Fibroblast of skin of left quadriceps (primary cell): ENCODE measurements around the gene SIRT3.
A peak's percentile ranks its signal among the peaks of the same experiment; 100 is the strongest.

Source experiments
- DNase-seq, 2 experiments: peaks; one replicate each; pipeline ENCODE4 v3.0.0-alpha.2; 2013; ENCODE audit warnings: low read depth in 2 of 2

SIRT3 gene

DNA sequence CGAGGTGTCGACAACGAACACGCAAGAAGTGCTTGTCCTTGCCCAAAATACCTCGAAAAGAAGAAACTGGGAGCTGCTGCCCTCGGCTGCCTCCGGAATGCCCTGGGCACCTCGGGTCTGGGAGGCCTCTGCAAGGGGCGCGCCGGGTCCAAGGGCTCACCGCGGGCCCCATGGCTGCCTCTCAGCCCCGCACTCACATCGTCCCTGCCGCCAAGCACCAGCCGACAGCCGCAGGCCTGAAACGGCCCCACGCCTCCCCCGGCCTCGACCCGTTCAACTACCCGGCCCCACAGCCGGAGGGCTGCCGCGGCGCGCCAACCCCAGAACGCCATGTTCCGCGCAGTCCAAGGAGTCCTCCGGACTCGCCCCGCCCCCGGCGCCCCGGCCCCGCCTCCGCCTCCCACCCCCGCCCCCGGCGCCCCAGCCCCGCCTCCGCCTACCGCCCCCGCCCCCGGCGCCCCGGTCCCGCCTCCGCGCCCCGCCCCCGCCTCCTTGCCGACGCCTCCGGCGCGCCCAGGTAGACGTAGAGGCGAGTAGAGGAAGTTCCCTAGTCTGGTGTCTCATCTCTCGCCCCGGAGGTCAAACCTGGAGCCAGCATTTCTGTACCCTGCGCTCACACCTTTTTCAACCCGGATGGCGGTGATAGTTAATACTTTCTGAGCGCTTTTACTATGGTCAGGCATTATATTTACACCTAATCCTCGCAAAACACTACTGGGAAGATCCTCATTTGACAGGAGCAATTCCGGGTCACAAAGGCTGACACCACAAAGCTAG is at the start of gene SIRT3:
TSS of gene SIRT3 (minus strand) at position 346 of the 777 bp plus-strand sequence. CDS start at position 332, 14 bp downstream.
- DNase-seq = peak; percentile 49 to 64

DNA sequence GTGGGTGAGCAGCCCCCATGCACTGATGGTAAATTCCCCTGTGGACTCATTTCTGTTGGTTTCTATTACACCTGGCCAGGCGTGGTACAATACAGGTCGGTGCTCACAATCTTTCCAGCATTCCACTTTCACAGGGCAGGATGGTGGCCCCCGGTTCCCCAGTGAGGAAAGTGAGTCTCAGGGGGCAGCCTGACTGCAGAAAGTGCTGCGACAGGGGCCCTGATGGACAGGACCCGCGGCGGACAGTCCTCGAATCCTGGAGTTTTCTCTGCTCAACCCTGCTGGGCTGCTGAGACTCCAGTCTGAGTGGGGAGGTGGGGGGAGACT is 49.7 kb upstream of the SIRT3 start:
- no peak for DNase-seq

DNA sequence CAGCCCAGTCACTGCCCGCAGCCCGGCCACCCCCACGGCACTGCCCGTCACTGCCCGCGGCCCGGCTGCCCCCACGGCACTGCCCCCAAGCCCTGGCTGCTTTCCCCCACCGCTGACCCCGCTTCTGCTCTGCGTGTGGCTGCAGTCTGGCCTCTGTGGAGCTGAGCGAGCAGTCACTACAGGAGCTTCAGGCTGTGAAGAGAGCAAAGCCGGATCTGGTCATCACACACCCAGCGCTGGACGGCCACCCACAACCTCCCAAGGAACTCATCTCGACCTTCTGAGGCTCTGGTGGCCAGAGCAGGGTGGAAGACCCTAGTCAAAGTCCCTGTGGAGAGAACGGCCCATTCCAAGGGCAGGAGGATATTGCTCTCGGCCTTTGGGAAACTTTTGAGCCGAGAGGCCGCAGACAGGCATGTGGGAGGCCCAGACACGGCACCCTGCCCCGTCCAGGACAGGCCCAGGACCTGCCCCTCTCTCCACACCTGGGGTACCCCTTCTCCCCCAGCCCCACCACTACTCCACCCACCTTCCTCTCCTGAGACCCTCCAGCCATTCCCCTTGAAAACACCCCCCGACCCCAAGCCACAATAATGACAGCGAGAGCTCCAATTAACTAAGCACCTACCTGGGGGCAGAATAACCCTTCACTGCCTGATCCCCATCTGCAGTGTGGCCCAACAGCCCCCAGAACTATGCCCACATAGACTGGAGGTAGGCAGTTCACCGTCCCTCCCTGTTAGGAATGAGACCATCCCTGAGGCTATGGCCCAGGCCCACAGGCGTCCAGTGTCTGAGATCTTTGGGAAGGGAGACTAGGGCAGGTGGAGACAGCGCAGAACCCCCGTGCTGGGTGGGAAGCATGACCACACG is 49.1 kb upstream of the SIRT3 start:
- DNase-seq = no peak

DNA sequence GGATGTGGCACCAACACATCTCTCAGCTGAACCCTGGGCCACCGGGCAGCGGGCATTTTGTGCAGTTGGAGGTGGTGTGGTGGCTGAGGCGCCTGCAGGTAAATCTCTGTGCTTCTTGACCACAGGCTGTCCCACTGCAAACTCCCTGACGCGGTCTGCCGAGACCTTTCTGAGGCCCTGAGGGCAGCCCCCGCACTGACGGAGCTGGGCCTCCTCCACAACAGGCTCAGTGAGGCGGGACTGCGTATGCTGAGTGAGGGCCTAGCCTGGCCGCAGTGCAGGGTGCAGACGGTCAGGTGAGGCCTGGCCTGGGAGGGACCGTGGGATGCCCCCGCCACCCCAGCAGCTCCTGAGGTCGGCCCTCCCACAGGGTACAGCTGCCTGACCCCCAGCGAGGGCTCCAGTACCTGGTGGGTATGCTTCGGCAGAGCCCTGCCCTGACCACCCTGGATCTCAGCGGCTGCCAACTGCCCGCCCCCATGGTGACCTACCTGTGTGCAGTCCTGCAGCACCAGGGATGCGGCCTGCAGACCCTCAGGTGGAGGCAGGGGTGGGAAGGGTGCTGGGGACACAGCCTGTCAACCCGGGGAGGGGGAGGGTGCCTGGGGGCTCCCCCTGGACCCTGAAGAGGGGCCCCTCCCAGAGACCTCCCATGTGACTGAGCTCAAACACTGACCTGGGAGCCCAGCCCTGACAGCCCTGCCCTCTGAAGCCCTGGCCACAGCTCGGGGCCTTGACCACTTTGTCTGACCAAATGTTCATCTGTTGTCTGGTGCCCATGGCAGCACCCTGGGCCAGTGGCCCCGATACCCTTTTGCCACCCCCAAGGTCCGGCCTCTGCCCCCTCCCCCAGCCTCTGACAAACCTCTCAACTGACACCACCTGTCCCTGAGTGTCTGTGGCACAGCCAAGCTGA is 48.2 kb upstream of the SIRT3 start:
- DNase-seq = no peak

DNA sequence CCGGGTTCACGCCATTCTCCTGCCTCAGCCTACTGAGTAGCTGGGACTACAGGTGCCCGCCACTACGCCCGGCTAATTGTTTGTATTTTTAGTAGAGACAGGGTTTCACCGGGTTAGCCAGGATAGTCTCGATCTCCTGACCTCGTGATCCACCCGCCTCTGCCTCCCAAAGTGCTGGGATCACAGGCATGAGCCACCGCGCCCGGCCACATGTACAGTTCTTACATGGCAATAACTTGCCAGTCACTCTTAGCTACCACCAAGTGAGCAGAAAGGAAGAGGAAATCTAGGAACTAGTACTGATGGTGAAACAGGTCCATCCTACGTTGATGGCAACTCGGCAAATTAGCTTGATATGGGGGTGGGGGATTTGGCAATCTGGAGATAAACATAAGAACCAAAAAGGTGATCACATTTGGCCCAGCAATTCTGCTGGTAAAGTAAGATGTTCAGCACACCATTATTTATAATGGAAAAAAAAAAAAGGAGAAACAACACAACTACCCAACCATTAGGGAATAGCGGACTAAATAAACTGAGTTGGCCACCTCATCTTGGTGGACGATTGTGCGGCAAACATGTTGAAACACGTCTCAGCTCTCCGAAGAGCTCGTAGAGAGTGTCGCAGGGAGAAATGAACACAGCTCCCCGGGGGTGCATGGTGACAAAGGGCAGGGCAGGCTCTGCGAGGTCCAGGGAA is 47.4 kb upstream of the SIRT3 start:
- DNase-seq = no peak

DNA sequence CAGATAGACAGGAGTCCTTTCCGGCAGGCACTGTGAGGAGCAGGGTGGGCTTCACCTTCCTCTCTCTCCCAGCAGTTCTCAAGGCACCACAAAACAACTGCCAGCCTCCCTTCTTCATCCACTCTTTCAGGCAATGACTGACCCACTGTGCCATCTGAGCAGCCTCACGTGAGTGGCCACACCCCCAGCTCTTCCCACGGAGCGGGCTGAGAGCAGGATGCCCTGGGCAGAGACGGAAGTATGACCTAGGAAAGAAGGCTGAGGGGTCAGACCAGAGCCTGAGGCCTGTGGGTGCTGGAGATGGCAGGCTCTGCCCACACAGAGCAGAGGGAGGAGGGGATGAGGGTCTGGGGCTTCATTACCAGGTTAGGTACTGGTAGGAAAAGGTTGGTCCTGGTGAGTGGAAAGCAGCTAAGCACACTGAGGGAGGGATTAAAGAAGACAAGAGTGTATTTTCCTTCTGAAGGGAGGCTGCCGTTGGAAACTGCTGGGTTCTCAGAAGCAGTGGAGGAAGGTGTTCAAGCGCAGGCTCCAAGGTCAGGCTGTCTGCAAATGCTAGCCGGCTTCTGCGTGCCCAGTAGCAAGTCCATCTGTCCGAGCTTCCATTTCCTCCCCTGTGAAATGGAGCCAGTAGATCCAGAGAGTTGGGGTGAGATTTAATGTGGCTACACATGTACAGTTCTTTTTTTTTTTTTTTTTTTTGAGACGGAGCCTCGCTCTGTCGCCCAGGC is 46.7 kb upstream of the SIRT3 start:
- no peak for DNase-seq

DNA sequence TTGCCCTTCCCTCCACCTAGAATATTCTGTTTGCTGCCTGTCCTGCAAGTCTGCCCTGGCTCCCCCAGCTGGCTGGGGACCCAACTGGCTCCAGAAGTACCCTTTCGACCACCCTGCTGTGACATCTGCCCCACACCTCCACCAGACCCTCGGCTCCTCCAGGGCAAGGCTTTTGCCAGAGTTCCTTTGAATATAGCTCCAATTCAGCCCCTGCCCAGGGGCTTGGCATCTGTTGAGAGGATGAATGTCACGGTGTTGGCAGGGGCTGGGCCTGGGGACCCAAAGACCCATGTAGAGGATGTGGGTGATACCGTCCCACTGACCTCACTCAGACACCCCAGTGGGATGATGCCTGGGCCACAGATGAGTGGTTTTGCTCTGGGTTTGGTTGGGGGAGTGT is 46.0 kb upstream of the SIRT3 start:
- no peak for DNase-seq

DNA sequence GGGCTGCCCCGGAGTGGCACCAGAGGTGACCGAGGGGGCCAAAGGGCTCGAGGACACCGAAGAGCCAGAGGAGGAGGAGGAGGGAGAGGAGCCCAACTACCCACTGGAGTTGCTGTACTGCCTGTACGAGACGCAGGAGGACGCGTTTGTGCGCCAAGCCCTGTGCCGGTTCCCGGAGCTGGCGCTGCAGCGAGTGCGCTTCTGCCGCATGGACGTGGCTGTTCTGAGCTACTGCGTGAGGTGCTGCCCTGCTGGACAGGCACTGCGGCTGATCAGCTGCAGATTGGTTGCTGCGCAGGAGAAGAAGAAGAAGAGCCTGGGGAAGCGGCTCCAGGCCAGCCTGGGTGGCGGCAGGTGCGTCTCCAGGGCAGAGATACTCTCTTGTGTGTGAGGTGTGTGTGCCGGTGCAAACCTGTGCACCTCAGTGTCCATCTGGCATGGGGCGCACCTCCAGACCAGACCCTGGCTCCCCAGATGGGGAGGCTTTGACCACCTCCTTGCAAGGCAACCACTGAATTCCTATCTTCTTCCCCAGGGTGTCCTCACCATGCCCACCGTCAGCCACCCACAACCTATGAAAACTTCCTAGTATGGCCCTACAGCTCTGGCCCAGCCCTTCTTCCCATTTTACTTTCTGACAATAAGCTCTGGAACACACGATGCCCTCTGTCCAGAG is 45.5 kb upstream of the SIRT3 start:
- DNase-seq = no peak

DNA sequence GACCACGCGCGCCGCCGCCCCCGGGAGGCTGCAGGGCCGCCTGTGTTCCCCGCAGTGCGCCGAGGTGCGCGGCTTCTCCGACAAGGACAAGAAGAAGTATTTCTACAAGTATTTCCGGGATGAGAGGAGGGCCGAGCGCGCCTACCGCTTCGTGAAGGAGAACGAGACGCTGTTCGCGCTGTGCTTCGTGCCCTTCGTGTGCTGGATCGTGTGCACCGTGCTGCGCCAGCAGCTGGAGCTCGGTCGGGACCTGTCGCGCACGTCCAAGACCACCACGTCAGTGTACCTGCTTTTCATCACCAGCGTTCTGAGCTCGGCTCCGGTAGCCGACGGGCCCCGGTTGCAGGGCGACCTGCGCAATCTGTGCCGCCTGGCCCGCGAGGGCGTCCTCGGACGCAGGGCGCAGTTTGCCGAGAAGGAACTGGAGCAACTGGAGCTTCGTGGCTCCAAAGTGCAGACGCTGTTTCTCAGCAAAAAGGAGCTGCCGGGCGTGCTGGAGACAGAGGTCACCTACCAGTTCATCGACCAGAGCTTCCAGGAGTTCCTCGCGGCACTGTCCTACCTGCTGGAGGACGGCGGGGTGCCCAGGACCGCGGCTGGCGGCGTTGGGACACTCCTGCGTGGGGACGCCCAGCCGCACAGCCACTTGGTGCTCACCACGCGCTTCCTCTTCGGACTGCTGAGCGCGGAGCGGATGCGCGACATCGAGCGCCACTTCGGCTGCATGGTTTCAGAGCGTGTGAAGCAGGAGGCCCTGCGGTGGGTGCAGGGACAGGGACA is 44.8 kb upstream of the SIRT3 start:
- no peak for DNase-seq

DNA sequence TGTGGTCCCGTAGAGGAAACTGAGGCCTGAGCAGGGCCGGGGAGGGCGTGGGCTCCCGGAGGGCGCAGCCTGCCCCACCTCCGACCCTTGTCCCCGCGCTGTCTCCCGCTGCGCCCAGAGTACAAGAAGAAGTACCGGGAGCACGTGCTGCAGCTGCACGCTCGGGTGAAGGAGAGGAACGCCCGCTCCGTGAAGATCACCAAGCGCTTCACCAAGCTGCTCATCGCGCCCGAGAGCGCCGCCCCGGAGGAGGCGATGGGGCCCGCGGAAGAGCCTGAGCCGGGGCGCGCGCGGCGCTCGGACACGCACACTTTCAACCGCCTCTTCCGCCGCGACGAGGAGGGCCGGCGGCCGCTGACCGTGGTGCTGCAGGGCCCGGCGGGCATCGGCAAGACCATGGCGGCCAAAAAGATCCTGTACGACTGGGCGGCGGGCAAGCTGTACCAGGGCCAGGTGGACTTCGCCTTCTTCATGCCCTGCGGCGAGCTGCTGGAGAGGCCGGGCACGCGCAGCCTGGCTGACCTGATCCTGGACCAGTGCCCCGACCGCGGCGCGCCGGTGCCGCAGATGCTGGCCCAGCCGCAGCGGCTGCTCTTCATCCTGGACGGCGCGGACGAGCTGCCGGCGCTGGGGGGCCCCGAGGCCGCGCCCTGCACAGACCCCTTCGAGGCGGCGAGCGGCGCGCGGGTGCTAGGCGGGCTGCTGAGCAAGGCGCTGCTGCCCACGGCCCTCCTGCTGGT is 44.0 kb upstream of the SIRT3 start:
- DNase-seq = no peak

DNA sequence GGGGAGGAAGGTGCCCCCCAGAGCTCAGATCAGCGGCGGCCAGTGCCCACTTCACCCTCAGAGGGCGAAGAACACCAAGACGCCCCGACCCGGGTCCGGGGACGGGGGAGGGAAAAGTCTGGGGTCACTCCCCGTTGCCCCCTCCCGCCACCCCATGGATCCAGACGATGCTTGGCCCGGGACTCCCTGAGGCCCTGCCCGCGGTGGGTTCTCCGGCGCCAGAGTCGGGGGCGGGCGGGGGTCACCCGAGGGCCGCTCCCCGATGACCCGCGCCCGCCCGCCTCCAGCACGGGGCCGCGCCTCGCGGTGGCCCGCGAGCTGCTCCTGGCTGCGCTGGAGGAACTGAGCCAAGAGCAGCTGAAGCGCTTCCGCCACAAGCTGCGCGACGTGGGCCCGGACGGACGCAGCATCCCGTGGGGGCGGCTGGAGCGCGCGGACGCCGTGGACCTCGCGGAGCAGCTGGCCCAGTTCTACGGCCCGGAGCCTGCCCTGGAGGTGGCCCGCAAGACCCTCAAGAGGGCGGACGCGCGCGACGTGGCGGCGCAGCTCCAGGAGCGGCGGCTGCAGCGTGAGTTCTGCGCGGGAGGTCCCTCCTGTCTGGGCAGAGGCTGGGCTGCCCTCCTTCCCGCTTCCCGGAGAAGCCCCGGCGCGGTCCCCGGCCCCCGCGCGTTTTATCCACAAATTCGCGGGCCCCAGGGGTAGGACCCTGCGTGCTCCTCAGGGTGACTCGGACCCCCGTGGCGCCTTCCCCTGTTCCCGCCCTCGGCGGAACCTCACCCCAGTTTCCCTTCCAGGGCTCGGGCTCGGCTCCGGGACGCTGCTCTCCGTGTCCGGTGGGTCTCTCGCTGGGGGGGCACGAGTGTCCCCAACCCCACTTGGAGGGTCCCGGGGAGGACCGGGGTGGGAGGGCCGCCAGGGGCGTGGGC is 43.2 kb upstream of the SIRT3 start:
- DNase-seq = no peak

DNA sequence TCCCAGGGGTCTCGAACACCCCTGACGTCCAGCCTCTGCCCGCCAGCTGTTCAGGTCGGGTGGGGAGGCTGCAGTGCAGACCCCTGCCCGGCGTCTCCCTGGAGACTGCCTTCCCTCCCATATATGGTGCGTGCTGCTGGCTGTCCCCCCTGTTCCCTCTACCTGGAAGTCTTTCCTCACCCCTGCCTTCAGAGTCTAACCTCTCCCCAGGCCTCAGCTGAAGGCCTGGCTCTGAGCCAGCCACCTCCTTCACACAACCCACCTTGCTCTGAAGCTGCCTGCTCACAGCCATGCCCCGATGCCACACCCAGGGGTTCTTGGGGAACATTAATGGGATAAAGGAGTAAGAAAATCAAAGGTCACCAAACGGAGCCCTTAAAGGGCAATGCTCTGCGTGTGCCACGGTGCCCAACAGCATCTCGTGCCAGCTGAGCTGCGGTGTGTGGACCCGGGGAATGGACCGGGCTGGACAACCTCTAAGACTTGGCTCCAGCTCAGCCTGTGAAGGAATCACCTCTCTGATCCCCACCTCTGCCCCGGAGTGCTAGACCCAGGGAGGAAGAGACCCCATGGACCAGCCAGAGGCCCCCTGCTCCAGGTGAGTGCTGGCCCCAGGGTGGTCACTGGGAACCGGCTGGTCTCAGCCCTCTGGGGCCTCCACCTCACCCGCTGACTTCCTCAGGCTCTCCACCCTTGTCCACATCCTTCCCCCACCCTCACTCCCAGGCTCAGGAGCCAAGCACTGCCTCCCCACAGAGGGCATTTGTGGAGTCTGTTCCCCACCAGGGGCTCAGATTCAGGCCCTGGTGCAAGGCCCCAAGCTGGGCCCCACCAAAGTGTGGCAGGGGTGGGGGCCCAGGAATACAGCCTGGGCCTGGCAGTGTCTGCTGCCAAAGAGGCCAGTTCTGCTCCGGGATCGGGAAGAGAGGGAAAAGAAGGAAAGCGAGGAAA is 42.1 kb upstream of the SIRT3 start, which contains the start of gene NLRP6:
TSS of gene NLRP6 (plus strand) at position 407 of the 951 bp plus-strand sequence. CDS start at position 570, 163 bp downstream.
- DNase-seq = no peak

DNA sequence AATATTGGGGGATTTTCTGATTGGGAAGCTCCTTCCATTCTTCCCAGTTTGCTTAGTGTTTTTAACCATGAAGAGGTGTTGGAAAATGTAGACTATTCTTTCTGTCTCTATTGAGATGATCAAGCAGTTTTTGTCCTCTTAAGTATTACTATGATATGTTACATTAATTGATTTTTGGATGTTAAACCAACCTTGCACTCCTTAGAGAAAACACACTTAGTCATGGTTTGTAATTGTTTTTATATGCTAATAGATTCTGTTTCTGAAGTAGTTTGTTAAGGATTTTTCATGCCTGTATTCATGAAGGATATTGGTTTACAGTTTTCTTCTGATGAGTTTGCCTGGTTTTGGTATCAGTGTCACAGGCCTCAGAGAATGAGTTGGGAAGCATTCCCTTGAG is 40.1 kb upstream of the SIRT3 start:
- no peak for DNase-seq

DNA sequence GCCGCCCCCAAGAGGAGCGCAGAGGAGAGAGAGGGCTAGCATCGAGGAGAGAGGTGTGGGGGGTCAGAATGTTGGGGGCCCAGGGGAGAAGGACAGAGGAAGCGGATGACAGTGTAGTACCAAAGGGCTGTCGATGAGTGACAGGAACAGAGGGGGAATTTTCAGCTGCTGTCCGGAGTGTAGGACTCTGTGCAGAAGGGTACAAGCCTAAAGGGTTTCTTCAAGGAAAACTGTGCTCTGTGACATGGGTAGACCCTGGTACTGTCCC is 36.7 kb upstream of the SIRT3 start:
- DNase-seq = no peak

DNA sequence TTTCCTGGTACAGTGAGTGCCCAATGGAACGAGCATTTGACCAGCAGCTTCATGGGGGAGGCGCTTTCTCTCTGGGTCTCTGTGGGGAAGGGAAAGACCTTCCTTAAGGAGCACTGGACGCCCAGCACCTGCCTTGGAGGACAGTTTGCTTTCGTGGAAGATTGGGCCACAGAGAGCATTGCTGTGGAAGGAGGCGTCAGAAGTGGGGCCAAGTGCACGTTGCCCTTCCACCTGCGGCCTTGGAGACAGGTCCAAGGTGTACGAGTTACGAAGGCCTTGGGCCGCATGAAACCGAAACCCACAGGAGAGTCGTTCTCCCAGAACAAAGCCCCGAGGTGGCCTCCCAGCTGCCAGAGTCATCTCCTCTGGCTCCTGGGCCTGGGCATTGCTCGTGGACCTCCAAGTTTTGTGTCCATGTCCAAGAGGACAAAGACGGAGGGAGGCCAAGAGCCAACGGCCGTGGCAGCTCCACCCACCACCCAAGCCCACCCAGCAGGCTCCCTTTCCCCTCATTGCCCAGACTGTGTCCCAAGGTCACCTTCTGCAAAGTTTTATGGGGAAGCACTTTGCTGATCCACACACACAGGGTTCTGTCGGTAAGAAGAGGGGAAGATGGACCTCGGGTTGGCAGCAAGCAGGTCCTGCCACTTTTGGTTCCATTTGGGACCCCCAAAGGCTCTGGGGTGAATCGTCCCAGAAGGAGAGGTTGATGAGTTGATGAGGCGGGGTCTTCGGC is 36.2 kb upstream of the SIRT3 start:
- no peak for DNase-seq

DNA sequence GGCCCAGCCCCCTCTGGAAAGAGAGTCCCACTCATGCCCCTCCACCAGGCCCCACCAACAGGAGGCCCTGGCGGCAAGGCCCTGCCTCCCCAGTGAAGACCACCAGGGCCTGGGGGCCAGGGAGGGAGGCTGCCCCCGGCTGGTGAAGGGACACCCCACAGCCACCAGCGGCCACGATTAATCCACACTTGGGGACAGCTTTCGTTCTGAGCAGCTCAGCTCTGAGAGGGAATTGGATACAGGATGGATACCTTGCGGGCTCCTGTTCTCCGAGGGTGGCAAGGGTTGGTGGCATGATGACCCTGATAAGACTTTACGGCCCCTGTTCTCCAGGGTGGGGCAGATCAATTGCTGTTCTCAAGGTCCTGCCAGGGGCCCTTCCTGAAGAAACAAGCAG is 35.2 kb upstream of the SIRT3 start:
- no peak for DNase-seq
